ENCODE results near the gene SHF.
"Not testable (repeated sequence)": the region's sequence is repeated elsewhere in the genome, so short reads cannot be mapped to it uniquely, and the experiment has no call there.

The SHF gene

GRCh38 chr15:45146405-45146804 lies 41.4 kb downstream of the SHF start:
- DNase-seq: no peak

- DNase-seq: no peak
Observed at GRCh38 chr15:45144775-45145174, 43.0 kb downstream of the SHF start.

- DNase-seq: no peak
Observed at GRCh38 chr15:45143946-45144345, 43.8 kb downstream of the SHF start.

GRCh38 chr15:45143056-45143455 lies 44.7 kb downstream of the SHF start:
- DNase-seq: no peak

- DNase-seq: no peak
Observed at GRCh38 chr15:45141386-45141785, 46.4 kb downstream of the SHF start.

- no peak for DNase-seq
Observed at GRCh38 chr15:45140557-45141250, 47.1 kb downstream of the SHF start.

- DNase-seq: no peak
Observed at GRCh38 chr15:45139770-45140169, 48.0 kb downstream of the SHF start.

GRCh38 chr15:45138814-45139765 lies 48.7 kb downstream of the SHF start:
- no peak for DNase-seq

- DNase-seq: no peak
Observed at GRCh38 chr15:45137703-45138102, 50.1 kb downstream of the SHF start.

GRCh38 chr15:45136378-45136764 lies 51.4 kb downstream of the SHF start:
- DNase-seq: no peak

- not testable (repeated sequence) for DNase-seq
Observed at GRCh38 chr15:45135705-45136377, 51.9 kb downstream of the SHF start.

- no peak for DNase-seq
Observed at GRCh38 chr15:45134682-45135604, 52.8 kb downstream of the SHF start.

- DNase-seq: no peak
Observed at GRCh38 chr15:45134046-45134445, 53.7 kb downstream of the SHF start.

GRCh38 chr15:45133561-45133920 lies 54.2 kb downstream of the SHF start:
- DNase-seq: no peak

- DNase-seq: no peak
Observed at GRCh38 chr15:45132844-45133560, 54.8 kb downstream of the SHF start.

- DNase-seq: no peak
Observed at GRCh38 chr15:45131510-45131909, 56.3 kb downstream of the SHF start.

- DNase-seq: no peak
Observed at GRCh38 chr15:45130291-45131000, 57.3 kb downstream of the SHF start.

- DNase-seq: no peak
Observed at GRCh38 chr15:45129651-45130129, 58.1 kb downstream of the SHF start, which contains the start of the genes DUOX1 and DUOXA1. DUOX1 (plus strand) TSS chr15:45129994; CDS start chr15:45131967, 1,973 bp downstream. DUOXA1 (minus strand) TSS chr15:45129879; CDS start chr15:45123014, 6,865 bp downstream.

GRCh38 chr15:45128971-45129639 lies 58.7 kb downstream of the SHF start:
- no peak for DNase-seq

GRCh38 chr15:45126535-45127158 lies 61.1 kb downstream of the SHF start:
- no peak for DNase-seq
